Myocyte (in vitro differentiated cells): ENCODE measurements around the gene F7. TPM values are rescaled to one million over a fixed set of nuclear protein-coding genes. Genes with fewer than 3 reads are reported as not detected.

ENCODE experiments used
- DNase-seq: peaks from one replicate; pipeline ENCODE4 v3.0.0-alpha.2; 2012; ENCODE audit warnings: low read depth
- total RNA-seq: library from RNA; depleted of rRNA; stranded (reverse); fragments of >200 nt; gene quantifications from 2 replicates; pipeline ENCODE4 v1.2.3, GENCODE V29; 2014

Gene F7
- total RNA-seq, 1 donor from 2014 or later = not detected

DNA sequence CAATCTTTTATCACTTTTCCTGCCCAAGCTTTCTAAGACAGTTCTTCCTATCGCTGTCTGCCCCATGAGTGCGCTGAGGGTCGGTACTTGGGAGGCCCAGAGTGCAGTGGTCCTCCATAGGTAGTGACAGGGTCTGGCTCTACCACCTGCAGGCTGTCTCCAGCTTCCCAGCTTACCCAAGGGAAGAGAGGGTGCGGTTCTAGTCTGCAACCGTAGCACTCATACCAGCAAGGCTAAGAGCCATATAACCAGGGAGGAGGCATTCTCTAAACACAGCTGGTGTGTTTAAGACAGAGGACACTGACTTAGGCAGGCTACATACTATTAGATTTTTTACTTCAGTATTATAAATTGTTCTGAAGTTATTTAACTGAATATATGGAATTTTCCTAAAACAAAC lies 61.1 kb downstream of the F7 start:
- DNase-seq = no peak

DNA sequence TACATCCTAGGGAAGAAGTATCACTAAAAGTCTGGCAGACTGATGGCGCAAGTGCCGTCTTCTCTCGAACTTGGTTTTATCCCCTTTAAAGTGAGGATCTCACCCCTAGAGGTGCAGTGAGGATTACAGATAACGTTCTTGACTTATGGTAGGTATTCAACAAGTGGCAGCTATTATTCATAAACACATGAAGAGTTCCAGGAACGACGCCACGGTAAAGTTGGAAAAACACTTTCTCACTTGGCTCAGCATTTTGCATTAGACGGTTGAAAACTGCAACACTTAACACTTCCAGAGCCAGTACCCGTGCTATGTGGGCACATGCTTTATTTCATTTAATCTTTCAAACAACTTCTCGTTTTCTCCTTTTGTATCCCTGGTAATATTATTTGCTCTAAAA lies 61.6 kb downstream of the F7 start:
- no peak for DNase-seq

- DNase-seq = no peak
Measured at GRCh38 chr13:113167575-113167974, 62.0 kb downstream of the F7 start.

- no peak for DNase-seq
Measured at GRCh38 chr13:113168211-113168610, 62.6 kb downstream of the F7 start.

- DNase-seq = no peak
Measured at GRCh38 chr13:113169277-113170272, 64.0 kb downstream of the F7 start.

Other genes with a start within 250 kb of the F7 start
- 31.2 and 34.4 TPM in 2 replicates for gene MCF2L, start 136.6 kb upstream of the F7 start, total RNA-seq
- 0.42 and 1.3 TPM in 2 replicates for gene F10, start 17.0 kb downstream of the F7 start, total RNA-seq
- gene PROZ, start 52.9 kb downstream of the F7 start, total RNA-seq = not detected in 2 replicates
- gene PCID2, start 102.9 kb downstream of the F7 start, total RNA-seq = 53.3 and 63.2 TPM in 2 replicates
- 108 and 130 TPM in 2 replicates for gene CUL4A, start 103.8 kb downstream of the F7 start, total RNA-seq
- gene LAMP1, start 191.4 kb downstream of the F7 start, total RNA-seq = 211 and 223 TPM in 2 replicates